Transverse colon (tissue), 4 donors: ENCODE measurements around the gene SAV1.
"Not testable (repeated sequence)": the region's sequence is repeated elsewhere in the genome, so short reads cannot be mapped to it uniquely, and the experiment has no call there.

Source experiments
- CTCF ChIP-seq, 5 experiments: fragments of 200-600 bp in 3 of 5; fragments of 450-650 bp in 2 of 5; sonication (generic) in 3 of 5; IDR thresholded peaks; 1 replicate in 2 of 5; 2 replicates in 3 of 5; pipeline ENCODE4 v1.5.1; 2016 to 2017; ENCODE audit warnings: antibody characterized with exemption in 5 of 5, inconsistent platforms in 3 of 5, mild to moderate bottlenecking in 2 of 5, moderate library complexity in 1 of 5
- EP300 ChIP-seq: sonication (generic); formaldehyde crosslinking; IDR thresholded peaks from one replicate; pipeline ENCODE4 v1.6.1; 2017; ENCODE audit warnings: antibody characterized with exemption, low read depth
- POLR2A ChIP-seq: fragments of 450-650 bp; IDR thresholded peaks from one replicate; pipeline ENCODE4 v1.6.1; 2016; ENCODE audit warnings: antibody characterized with exemption, mild to moderate bottlenecking, moderate library complexity
- POLR2AphosphoS5 ChIP-seq, 3 donors: sonication (generic); formaldehyde crosslinking; IDR thresholded peaks; one replicate each; pipeline ENCODE4 v1.6.1; 2016; ENCODE audit warnings: antibody characterized with exemption in 3 of 3

DNA sequence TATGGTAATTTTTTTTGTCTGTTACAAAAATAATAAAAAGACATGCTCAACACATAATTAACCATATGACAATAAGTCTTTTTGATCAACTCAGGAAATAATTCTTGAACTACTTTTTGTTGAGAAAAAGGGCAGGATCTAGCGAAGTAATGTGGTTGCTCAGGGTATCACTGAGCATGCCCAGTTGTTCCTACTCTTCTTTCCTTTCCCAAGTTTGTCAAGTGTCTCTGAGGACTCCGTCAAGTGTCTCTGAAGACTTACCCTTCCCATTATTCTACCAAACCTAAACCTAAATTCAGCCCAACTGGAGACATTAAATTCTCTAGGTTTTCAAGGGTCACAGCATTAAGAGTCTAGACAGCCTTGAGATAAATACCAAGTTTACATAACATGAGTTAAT, 3.5 kb downstream of the SAV1 start:
- not testable (repeated sequence) for TF ChIP-seq CTCF (IDR thresholded peaks at IDR 0.05); EP300; POLR2A; POLR2AphosphoS5 (IDR thresholded peaks at IDR 0.05)
